ENCODE data around the gene MYO1D. TPM values are rescaled to one million over a fixed set of nuclear protein-coding genes. Genes with fewer than 3 reads are reported as not detected.
A peak's percentile ranks its signal among the peaks of the same experiment; 100 is the strongest.

MYO1D gene
- total and polyA plus RNA-seq, 2 donors (not counting 3 experiments of a cell fraction or from before 2014, with no cell fraction given) = 37.8 to 85.5 TPM

- TF ChIP-seq EZH2 (IDR thresholded peaks at IDR 0.05; ENCODE audit: borderline replicate concordance, low read depth, low read length, severe bottlenecking) (no peak), CTCF (IDR thresholded peaks at IDR 0.05; ENCODE audit: extremely low read depth in 1 of 2, insufficient read depth in 1 of 2, low read depth in 1 of 2, low read length in 2 of 2) (no peak), MYC (IDR thresholded peaks at IDR 0.05; ENCODE audit: low read depth, low read length) (no peak), POLR2AphosphoS5 (IDR thresholded peaks at IDR 0.05; ENCODE audit: insufficient read depth, low read depth, low read length) (no peak), POLR2A (IDR thresholded peaks at IDR 0.05; ENCODE audit: low read depth, low read length) (no peak), MAX (IDR thresholded peaks at IDR 0.05; ENCODE audit: insufficient read depth, insufficient read length) (no peak), JUN (IDR thresholded peaks at IDR 0.05; ENCODE audit: borderline replicate concordance, insufficient read depth, insufficient read length, low read depth) (no peak), GATA2 (IDR thresholded peaks at IDR 0.05; ENCODE audit: insufficient read depth, insufficient read length, low read depth, low read length) (no peak), FOS (IDR thresholded peaks at IDR 0.05; ENCODE audit: borderline replicate concordance, insufficient read depth, low read length) (no peak)
- intact Hi-C loops (cut with micrococcal nuclease) = no loop called here
- POLR2A ChIA-PET = no interaction called here
Measured at GRCh38 chr17:32492648-32493289, 384.2 kb downstream of the MYO1D start.

More at GRCh38 chr17:32492648-32493289, 384.2 kb downstream of the MYO1D start:
- no peaks in the 10 kb centered on the region for H3K9me3 ChIP-seq (replicated peaks; ENCODE audit: control insufficient read depth, insufficient read depth, low read length)
- CTCF ChIA-PET = interaction anchor here (1.5 kb wide), 1 partner anchor 262 kb away, joined by 5 read pairs; no protein-coding TSS in a partner anchor
- no peaks in the 10 kb centered on the region for H4K20me1 ChIP-seq (replicated peaks; ENCODE audit: control insufficient read depth, extremely low read depth, insufficient read depth, low read length)
- no peaks in the 10 kb centered on the region for H3K36me3 ChIP-seq (ENCODE audit: control insufficient read depth in 2 of 2, extremely low read depth in 1 of 2, insufficient read depth in 2 of 2, low read length in 2 of 2)
- no peaks in the 10 kb centered on the region for H3K27me3 ChIP-seq (ENCODE audit: control insufficient read depth in 2 of 2, insufficient read depth in 2 of 2, low read length in 2 of 2)
- H3K4me2 ChIP-seq (ENCODE audit: insufficient read depth, low read length) = no peak overlapping the region
- peaks cover 2% of the 10 kb centered on the region for H3K79me2 ChIP-seq (ENCODE audit: control insufficient read depth, insufficient read depth, low read length)
- no peak overlapping the region for H2AFZ ChIP-seq (ENCODE audit: low read depth, low read length)
- H3K9me1 ChIP-seq (replicated peaks; ENCODE audit: control insufficient read depth, extremely low read depth, insufficient read depth, low read length) = no peaks in the 10 kb centered on the region
- no peak overlapping the region for H3K4me3 ChIP-seq (replicated peaks in 1 of 3; ENCODE audit: insufficient read depth in 1 of 3, low read depth in 1 of 3, low read length in 3 of 3)
- H3K27ac ChIP-seq (ENCODE audit: insufficient read depth, low read depth, low read length) = no peak overlapping the region
- no peak for DNase-seq (ENCODE audit: low read depth, low spot score)
- dilution Hi-C loops (cut with MboI; ENCODE audit: extremely low pct_ligation_motif_present, low sequenced_read_pairs) = no loop called here
- FAIRE-seq = no peak
- peaks cover 2% of the 10 kb centered on the region for H3K4me1 ChIP-seq (ENCODE audit: control insufficient read depth, extremely low read depth, insufficient read depth, low read length)
- BruUV-seq (replicated peaks) = TSS peak; percentile 66
- H3K9ac ChIP-seq (replicated peaks; ENCODE audit: extremely low read depth, insufficient read depth, low read length) = no peak overlapping the region
